ENCODE results near the gene NDUFS1. TPM values are rescaled to one million over a fixed set of nuclear protein-coding genes. Genes with fewer than 3 reads are reported as not detected.
"Not testable (repeated sequence)": the region's sequence is repeated elsewhere in the genome, so short reads cannot be mapped to it uniquely, and the experiment has no call there.

The NDUFS1 gene
- total RNA-seq, 2 experiments from 2014 or later, result 73.4 to 116 TPM

DNA sequence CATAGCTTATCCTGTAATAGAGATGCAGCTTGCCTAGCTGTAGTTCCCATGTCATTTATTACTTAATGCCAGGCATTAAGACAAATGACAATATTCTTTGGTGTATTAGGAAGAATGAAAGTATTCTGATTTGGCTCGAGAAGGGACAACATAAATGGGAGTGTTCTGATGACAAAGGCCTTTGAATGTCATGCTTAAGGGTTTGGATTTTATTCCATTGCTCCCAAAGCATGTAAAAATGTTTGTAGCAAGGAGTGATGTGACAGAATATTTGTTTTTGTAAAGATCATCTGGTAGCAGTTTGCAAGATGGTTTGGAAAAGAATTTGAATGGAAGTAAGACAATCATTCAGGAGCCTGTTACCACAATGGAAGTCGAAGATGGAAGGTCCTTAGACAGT, 30.9 kb upstream of the NDUFS1 start:
- TF ChIP-seq EZH2phosphoT487 (IDR thresholded peaks at IDR 0.05; ENCODE audit: borderline replicate concordance, low read depth, low read length) (no peak), CTCF (conservative IDR thresholded peaks at IDR 0.05; ENCODE audit: low read length) (no peak)
- Histone ChIP-seq H3K36me3 (ENCODE audit: insufficient read depth, low read length) (no peaks in the 10 kb centered on the region), H3K4me1 (ENCODE audit: insufficient read depth, low read length, poor library complexity, severe bottlenecking) (no peaks in the 10 kb centered on the region), H3K4me3 (ENCODE audit: low read depth, low read length, poor library complexity, severe bottlenecking) (no peak overlapping the region), H3K27ac (ENCODE audit: low read depth, low read length, poor library complexity, severe bottlenecking) (no peak overlapping the region), H2AFZ (ENCODE audit: low read length) (no peak overlapping the region), H3K9me3 (ENCODE audit: low read length) (no peaks in the 10 kb centered on the region), H3K9me2 (ENCODE audit: insufficient read depth, low read length) (no peaks in the 10 kb centered on the region), H3K4me2 (ENCODE audit: low read length) (no peak overlapping the region), H3K79me2 (ENCODE audit: insufficient read depth, low read depth, low read length) (no peaks in the 10 kb centered on the region), H4K20me1 (ENCODE audit: insufficient read depth, low read length) (no peaks in the 10 kb centered on the region)
- intact Hi-C loops (cut with micrococcal nuclease; ENCODE audit: unreplicated experiment), result no loop called here
- CTCF ChIA-PET (ENCODE audit: unreplicated experiment), result no interaction called here
- DNase-seq (ENCODE audit: low spot score), result no peak
- no TSS peak for BruUV-seq (replicated peaks)
- POLR2A ChIA-PET, result interaction anchor here (0.7 kb wide), 1 partner anchor 105 kb away, joined by 3 read pairs; no protein-coding TSS in a partner anchor

DNA sequence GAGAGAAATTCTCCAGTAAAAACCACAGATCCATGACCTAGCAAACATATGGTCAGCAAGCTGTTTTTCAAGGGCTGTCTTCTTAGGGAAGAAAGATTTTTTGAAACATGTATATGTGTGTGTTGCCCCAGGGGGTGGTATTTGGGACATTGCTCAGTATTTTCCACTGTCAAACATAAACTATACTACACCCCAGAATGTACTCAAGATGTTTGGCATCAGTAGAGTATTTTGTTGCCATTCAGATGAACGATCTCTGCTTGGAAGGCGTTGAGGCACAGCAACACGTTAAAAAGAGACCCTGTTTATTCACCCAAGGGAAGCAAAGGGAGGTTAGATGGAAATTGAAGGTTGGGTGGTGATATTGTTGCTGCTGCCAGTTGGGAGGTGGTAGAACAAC, 30.4 kb upstream of the NDUFS1 start:
- H3K9me3 ChIP-seq (ENCODE audit: low read length), result no peaks in the 10 kb centered on the region
- no peak for DNase-seq (ENCODE audit: low spot score)
- H2AFZ ChIP-seq (ENCODE audit: low read length), result no peak overlapping the region
- H3K4me2 ChIP-seq (ENCODE audit: low read length), result no peak overlapping the region
- H3K79me2 ChIP-seq (ENCODE audit: insufficient read depth, low read depth, low read length), result no peaks in the 10 kb centered on the region
- no peaks in the 10 kb centered on the region for H4K20me1 ChIP-seq (ENCODE audit: insufficient read depth, low read length)
- intact Hi-C loops (cut with micrococcal nuclease; ENCODE audit: unreplicated experiment), result no loop called here
- H3K27ac ChIP-seq (ENCODE audit: low read depth, low read length, poor library complexity, severe bottlenecking), result no peak overlapping the region
- H3K9me2 ChIP-seq (ENCODE audit: insufficient read depth, low read length), result no peaks in the 10 kb centered on the region
- H3K4me3 ChIP-seq (ENCODE audit: low read depth, low read length, poor library complexity, severe bottlenecking), result no peak overlapping the region
- H3K36me3 ChIP-seq (ENCODE audit: insufficient read depth, low read length), result no peaks in the 10 kb centered on the region
- POLR2A ChIA-PET, result interaction anchor here (0.7 kb wide), 1 partner anchor 105 kb away, joined by 3 read pairs; no protein-coding TSS in a partner anchor
- CTCF ChIA-PET (ENCODE audit: unreplicated experiment), result no interaction called here
- no peak for TF ChIP-seq CTCF (conservative IDR thresholded peaks at IDR 0.05; ENCODE audit: low read length)
- TF ChIP-seq EZH2phosphoT487 (IDR thresholded peaks at IDR 0.05; ENCODE audit: borderline replicate concordance, low read depth, low read length), result no peak
- no peaks in the 10 kb centered on the region for H3K4me1 ChIP-seq (ENCODE audit: insufficient read depth, low read length, poor library complexity, severe bottlenecking)
- BruUV-seq (replicated peaks), result no TSS peak

DNA sequence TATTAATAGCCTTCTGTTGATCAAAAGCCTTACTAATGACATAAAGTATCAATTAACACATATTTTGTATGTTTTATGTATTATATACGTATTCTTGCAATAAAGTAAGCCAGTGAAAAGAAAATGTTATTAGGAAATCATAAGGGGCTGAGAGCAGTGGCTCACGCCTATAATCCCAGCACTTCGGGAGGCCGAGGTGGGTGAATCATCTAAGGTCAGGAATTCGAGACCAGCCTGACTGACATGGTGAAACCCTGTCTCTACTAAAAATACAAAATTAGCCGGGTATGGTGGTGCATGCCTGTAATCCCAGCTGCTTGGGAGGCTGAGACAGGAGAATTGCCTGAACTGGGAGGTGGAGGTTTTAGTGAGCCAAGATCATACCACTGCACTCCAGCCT, 22.3 kb upstream of the NDUFS1 start:
- H3K36me3 ChIP-seq (ENCODE audit: insufficient read depth, low read length); intact Hi-C loops (cut with micrococcal nuclease; ENCODE audit: unreplicated experiment); H3K27ac ChIP-seq (ENCODE audit: low read depth, low read length, poor library complexity, severe bottlenecking); H3K4me1 ChIP-seq (ENCODE audit: insufficient read depth, low read length, poor library complexity, severe bottlenecking); CTCF ChIA-PET (ENCODE audit: unreplicated experiment); H3K79me2 ChIP-seq (ENCODE audit: insufficient read depth, low read depth, low read length); POLR2A ChIA-PET; BruUV-seq (replicated peaks); H3K4me3 ChIP-seq (ENCODE audit: low read depth, low read length, poor library complexity, severe bottlenecking); H2AFZ ChIP-seq (ENCODE audit: low read length); H3K4me2 ChIP-seq (ENCODE audit: low read length); H3K9me3 ChIP-seq (ENCODE audit: low read length); H3K9me2 ChIP-seq (ENCODE audit: insufficient read depth, low read length); H4K20me1 ChIP-seq (ENCODE audit: insufficient read depth, low read length); DNase-seq (ENCODE audit: low spot score): not testable (repeated sequence)
